ENCODE results near the gene PTPRG.

The PTPRG gene

DNA sequence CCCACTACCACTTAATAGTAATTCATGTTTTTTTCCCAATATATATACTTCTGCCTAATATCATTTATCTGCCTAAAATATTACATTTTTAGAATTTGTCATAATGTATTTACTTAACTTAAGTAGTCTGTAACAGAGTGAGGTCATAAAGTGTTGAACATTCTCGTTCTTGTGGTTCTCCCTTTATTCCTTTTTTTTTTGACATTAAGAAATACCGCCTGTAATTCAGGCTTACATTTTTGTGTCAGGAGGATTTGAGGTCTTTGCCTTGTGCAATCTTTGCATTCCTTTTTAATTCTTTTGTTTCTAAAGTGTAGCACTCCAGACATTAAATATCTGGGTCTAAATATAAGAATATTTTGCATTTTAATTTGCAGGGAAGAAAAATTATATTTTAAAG lies 315.4 kb downstream of the PTPRG start:
- no peak for DNase-seq

- no peak for DNase-seq
Observed at GRCh38 chr3:61877359-61878138, 316.2 kb downstream of the PTPRG start.

GRCh38 chr3:61882253-61882652 lies 320.9 kb downstream of the PTPRG start:
- DNase-seq: no peak

DNA sequence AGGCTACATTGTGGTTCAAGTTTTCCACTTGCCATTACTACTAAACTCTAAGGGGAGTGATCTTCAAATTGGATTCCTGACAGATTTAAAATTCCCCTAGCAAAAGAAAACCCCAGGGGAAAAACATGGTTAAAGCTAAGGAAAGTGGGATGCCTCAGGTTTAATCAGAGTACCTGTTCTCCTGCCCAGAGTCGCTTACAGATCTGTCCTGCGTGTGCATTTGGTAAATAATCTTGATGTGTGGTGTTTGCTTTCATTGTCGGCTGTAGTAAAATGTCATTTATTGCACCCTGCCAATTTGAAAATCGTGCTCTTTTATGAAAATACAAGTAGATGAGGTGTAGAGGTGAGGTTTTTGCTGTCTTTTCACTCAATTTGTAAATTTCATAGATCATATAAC lies 323.4 kb downstream of the PTPRG start:
- DNase-seq: no peak

DNA sequence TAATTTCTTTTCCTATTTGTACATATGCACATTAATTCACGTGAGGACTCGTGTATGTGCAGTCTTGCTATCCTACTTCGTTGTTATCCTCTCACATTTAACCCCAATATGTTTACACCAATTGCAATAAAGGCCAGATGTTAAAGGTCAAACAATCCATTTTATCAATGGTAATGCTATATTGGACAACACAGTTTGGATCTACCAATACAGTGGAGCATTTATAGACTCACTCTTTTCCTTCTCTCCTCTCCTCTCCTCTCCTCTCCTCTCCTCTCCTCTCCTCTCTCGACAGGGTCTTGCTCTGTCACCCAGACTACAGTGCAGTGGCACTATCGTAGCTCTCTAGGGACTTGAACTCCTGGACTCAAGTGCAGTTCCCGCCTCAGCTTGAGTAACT lies 324.0 kb downstream of the PTPRG start:
- no peak for DNase-seq

GRCh38 chr3:61887206-61887605 lies 325.8 kb downstream of the PTPRG start:
- no peak for DNase-seq

- DNase-seq: no peak
Observed at GRCh38 chr3:61889259-61889658, 327.9 kb downstream of the PTPRG start.

DNA sequence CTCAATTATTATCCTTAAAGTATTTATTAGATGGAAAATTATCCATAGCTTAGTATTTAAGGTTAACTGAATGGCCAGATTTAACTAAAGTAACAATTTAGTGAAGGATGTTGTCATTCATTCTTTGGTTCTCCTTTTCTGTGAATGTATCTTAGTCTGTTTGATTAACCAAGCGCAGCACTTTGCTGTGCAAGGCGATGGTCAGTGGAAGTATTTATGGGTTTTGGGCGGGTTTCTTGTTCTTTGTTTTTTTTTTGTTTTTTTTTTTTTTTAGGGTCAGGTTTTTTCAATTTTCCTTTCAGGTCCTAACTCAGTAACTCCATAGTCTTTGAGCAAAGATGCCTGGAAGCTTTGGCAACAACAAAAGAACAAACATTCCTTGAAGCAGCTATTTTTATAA lies 328.8 kb downstream of the PTPRG start:
- no peak for DNase-seq

GRCh38 chr3:61890586-61890985 lies 329.2 kb downstream of the PTPRG start:
- no peak for DNase-seq

GRCh38 chr3:61892891-61893290 lies 331.5 kb downstream of the PTPRG start:
- DNase-seq: no peak

GRCh38 chr3:61893840-61894566 lies 332.6 kb downstream of the PTPRG start:
- no peak for DNase-seq

DNA sequence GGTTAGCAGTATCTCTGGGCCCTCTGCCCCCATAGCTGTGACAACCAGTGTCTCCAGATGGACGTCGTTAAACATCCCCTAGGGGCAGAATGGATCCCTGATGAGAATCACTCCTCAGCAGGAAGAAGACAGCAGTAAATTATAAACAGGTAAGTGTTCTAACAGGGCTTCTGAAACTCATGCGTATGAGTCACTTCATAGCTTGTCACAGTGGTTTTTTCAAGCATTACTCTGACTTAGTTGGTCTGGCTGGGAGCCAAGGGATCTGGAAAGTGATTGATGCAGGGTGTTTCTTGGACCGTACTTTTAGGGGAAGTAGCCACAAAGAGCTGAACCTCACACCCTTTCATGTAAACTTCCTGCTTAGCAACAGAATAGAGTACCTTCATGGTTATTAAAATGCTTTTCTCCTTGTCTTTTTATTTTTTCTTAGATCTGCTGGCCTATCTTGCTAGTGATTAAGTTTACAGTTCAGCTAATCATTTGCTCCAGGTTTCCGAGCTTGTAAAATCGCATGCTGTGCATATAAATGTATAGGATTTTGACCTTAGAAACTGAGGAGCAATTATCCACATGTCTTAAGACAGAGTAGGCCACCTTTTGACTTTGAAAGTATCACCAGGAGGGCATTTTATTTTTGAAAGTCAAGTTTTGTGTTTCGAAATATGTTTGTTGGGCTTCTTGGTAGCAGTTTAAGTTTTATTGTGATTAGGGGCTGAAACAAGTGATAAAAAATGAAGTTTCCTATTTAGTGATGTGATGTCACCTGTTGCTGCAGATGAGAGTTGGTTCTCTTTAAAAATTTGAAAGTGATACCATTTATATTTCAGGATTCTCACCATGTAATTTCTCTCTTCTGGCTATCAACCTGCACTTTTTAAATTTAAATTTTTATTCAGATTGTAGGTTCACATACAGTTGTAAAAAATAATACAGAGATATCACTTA lies 333.9 kb downstream of the PTPRG start:
- no peak for DNase-seq

GRCh38 chr3:61896251-61896650 lies 334.9 kb downstream of the PTPRG start:
- no peak for DNase-seq

DNA sequence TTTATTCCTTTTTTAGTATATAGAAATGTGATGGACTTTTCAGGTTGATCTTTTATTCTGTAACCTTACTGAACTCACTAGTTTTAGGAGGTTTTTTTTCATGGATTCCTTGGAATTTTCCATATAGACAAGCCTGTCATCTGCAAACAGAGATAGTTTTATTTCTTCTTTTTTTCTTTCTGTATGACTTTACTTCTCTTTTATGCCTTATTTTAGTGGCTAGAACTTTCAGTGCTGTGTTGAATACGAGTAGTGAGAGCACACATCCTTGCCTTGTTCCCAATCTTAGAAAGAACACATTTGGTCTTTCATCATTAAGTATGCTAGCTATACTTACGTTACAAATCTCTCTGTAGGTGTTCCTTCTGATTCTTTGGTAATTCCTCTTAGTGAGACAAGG lies 336.5 kb downstream of the PTPRG start:
- no peak for DNase-seq

- DNase-seq: no peak
Observed at GRCh38 chr3:61899700-61900462, 338.5 kb downstream of the PTPRG start.

DNA sequence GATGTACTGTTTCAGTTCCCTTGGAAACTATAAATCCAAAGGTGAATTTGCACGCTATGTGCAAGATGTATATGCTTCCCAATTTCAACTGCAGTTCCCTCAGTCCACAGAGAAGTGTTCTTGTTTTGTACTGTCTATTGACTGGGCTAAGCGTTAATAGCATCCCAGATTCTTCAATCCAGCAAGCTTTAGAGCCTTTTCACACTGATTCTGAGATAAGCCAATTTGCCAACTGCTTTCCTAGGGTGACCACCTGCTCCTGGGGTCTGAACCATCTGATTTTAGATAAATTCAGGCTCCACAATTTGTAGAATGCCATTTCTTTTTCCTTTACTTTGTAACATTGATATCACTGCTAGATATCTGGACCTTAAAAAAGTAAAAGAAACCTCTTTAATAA lies 340.1 kb downstream of the PTPRG start:
- no peak for DNase-seq

GRCh38 chr3:61901986-61902385 lies 340.6 kb downstream of the PTPRG start:
- no peak for DNase-seq

- DNase-seq: no peak
Observed at GRCh38 chr3:61903074-61903473, 341.7 kb downstream of the PTPRG start.

DNA sequence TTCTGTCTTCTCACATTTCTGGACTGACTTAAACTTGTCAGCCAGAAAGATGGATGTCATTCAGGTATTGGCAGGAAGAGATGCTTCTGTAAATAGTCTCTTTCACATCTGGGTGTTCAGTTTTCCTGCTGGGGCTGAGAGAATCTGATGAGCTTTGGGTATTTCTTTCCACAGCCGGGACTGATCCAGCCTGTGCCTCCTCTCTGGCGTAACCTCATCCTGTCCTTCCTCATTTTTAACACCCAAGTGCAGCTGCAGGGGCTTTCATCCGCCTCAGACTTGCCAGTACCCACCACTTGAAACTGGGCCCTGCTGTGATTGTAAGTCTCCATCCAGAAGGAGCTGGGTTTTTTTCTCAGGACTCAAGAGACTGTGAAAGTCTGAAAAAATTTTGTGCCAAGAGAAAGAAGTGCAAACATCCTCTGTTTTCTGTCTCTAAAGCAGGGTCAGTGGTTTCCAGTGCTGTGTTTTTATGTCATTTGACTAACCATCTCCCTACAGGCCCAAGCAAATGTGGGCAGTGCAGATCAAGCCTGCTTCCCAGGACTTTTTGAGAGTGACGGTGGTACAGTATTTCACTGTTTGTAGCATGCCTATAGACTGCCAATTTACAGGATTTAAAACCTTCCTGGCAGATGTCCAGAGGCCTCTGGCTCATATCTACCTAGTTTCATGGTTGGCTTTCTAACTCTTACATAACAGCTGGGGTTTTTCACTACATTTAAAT lies 342.7 kb downstream of the PTPRG start:
- DNase-seq: no peak

DNA sequence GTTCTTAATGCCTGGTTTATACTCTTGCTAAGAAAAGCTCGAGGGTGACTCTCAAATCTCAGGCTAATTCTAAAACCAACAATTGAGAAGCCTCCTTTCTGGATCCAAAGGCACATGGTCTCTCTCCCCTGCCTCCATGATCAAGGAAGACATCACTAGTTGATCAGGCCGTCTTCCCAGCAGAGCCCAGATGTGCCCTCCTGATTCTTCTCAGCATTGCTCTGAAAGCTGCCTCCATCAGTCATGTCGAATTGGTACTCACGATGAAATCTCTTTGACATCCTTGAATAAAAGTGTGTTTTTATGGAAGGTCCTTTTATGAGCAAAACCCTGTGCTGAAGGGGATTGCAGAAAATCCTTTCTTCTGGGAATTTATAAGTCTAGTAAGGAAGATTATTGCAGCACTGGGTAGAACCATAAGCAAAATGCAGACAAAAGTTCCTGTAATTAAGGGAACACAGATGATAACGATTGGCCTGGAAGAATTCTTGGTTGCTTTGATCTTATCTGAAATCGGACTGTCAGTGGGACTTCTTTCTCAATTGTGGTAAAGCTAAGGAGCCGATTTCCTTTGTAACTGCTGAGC lies 345.9 kb downstream of the PTPRG start:
- no peak for DNase-seq

- DNase-seq: no peak
Observed at GRCh38 chr3:61908382-61908781, 347.0 kb downstream of the PTPRG start.

GRCh38 chr3:61910732-61911131 lies 349.4 kb downstream of the PTPRG start:
- no peak for DNase-seq
